ENCODE measurements around the gene APOA4. TPM values are rescaled to one million over a fixed set of nuclear protein-coding genes. Genes with fewer than 3 reads are reported as not detected.

APOA4 gene
- total RNA-seq, 2 experiments from 2014 or later = not detected

- POLR2A ChIA-PET = interaction anchor here (1.0 to 4.5 kb wide), 10 partner anchors 8 to 408 kb away, joined by 3 to 44 read pairs (median 4); partner anchors contain the start of genes APOA5, SIK3 and ZPR1
- Mint-ChIP-seq H3K9me3 (no peaks in the 10 kb centered on the region), H3K4me1 (ENCODE audit: low read depth) (peaks cover 55% of the 10 kb centered on the region), H3K4me3 (peak overlapping the region; percentile 92), H3K36me3 (ENCODE audit: low read depth) (peaks cover 46% of the 10 kb centered on the region), H3K27me3 (no peaks in the 10 kb centered on the region), H3K27ac (peak overlapping the region; percentile 98)
- CTCF ChIA-PET = interaction anchor here (1.0 to 2.6 kb wide), 9 partner anchors 12 to 326 kb away, joined by 3 to 9 read pairs (median 3); partner anchors contain the start of genes APOA5 and ZPR1
- ATAC-seq (no peak), DNase-seq (no peak)
- intact Hi-C loops (cut with micrococcal nuclease) = no loop called here
- no peak for TF ChIP-seq CTCF (IDR thresholded peaks at IDR 0.05)
Observed at GRCh38 chr11:116773203-116774097, 49.7 kb downstream of the APOA4 start.

GRCh38 chr11:116772443-116773202, 50.5 kb downstream of the APOA4 start, which contains the start of gene BUD13:
Gene BUD13, minus strand, starts transcription at chr11:116772987. Its CDS starts 23 bp downstream, at chr11:116772964.
- ChIA-PET POLR2A (interaction anchor here (0.6 to 4.5 kb wide), 11 partner anchors 9 to 409 kb away, joined by 3 to 44 read pairs (median 5); partner anchors contain the start of genes APOA5 and ZPR1), CTCF (interaction anchor here (0.6 to 2.6 kb wide), 11 partner anchors 11 to 407 kb away, joined by 3 to 9 read pairs (median 3); partner anchors contain the start of genes APOA5 and ZPR1)
- H3K4me1 Mint-ChIP-seq (ENCODE audit: low read depth) = peaks cover 51% of the 10 kb centered on the region
- peak within 1 kb of the TSS; percentile 98 for H3K27ac Mint-ChIP-seq
- ATAC-seq (peak; percentile 94), DNase-seq (peak; percentile 95)
- no peak for TF ChIP-seq CTCF (IDR thresholded peaks at IDR 0.05)
- peaks cover 40% of the 10 kb centered on the region for H3K36me3 Mint-ChIP-seq (ENCODE audit: low read depth)
- peak within 1 kb of the TSS; percentile 92 for H3K4me3 Mint-ChIP-seq
- H3K27me3 Mint-ChIP-seq = no peaks in the 10 kb centered on the region
- H3K9me3 Mint-ChIP-seq = no peaks in the 10 kb centered on the region
- intact Hi-C loops (cut with micrococcal nuclease) = no loop called here

- intact Hi-C loops (cut with micrococcal nuclease) = no loop called here
- DNase-seq (no peak), ATAC-seq (no peak)
- H3K9me3 Mint-ChIP-seq = no peaks in the 10 kb centered on the region
- ChIA-PET POLR2A (interaction anchor here (0.6 to 4.5 kb wide), 8 partner anchors 12 to 64 kb away, joined by 3 to 44 read pairs (median 5); partner anchors contain the start of genes APOA5 and ZPR1), CTCF (interaction anchor here (0.6 to 2.6 kb wide), 7 partner anchors 13 to 408 kb away, joined by 3 to 9 read pairs (median 3); partner anchors contain the start of gene ZPR1)
- peaks cover 33% of the 10 kb centered on the region for H3K36me3 Mint-ChIP-seq (ENCODE audit: low read depth)
- no peaks in the 10 kb centered on the region for H3K27me3 Mint-ChIP-seq
- peaks cover 47% of the 10 kb centered on the region for H3K4me1 Mint-ChIP-seq (ENCODE audit: low read depth)
- peak overlapping the region; percentile 98 for H3K27ac Mint-ChIP-seq
- no peak for TF ChIP-seq CTCF (IDR thresholded peaks at IDR 0.05)
- peak overlapping the region; percentile 92 for H3K4me3 Mint-ChIP-seq
Observed at GRCh38 chr11:116771935-116772334, 51.2 kb downstream of the APOA4 start.

Other genes with a start within 250 kb of the APOA4 start
- 10 to 100 TPM; 26.6 to 28.6 TPM for gene BUD13, start 50.3 kb downstream of the APOA4 start, total RNA-seq
- 10 to 100 TPM; 89.9 TPM for gene ZPR1, start 35.3 kb downstream of the APOA4 start, total RNA-seq
- gene APOA5, start 31.4 kb downstream of the APOA4 start, total RNA-seq = not detected
- gene APOC3, start 6.6 kb upstream of the APOA4 start, total RNA-seq = not detected
- gene APOA1, start 14.3 kb upstream of the APOA4 start, total RNA-seq = not detected